HG02763 (cell line): ENCODE results near the gene CHD9NB.

ENCODE experiments used
- ATAC-seq: cut with Tn5 transposase; IDR thresholded peaks from one replicate; pipeline ENCODE4 v1.9.1; 2021; ENCODE audit warnings: mild to moderate bottlenecking, moderate library complexity; ENCODE audit not compliant: unreplicated experiment

The CHD9NB gene

GRCh38 chr16:53052519-53053501 is at the start of gene CHD9NB:
Gene CHD9NB (minus strand): TSS chr16:53052897. CDS start chr16:53044158, 8,739 bp downstream.
- no peak for ATAC-seq

GRCh38 chr16:53100889-53101288 is 48.2 kb upstream of the CHD9NB start:
- no peak for ATAC-seq

DNA sequence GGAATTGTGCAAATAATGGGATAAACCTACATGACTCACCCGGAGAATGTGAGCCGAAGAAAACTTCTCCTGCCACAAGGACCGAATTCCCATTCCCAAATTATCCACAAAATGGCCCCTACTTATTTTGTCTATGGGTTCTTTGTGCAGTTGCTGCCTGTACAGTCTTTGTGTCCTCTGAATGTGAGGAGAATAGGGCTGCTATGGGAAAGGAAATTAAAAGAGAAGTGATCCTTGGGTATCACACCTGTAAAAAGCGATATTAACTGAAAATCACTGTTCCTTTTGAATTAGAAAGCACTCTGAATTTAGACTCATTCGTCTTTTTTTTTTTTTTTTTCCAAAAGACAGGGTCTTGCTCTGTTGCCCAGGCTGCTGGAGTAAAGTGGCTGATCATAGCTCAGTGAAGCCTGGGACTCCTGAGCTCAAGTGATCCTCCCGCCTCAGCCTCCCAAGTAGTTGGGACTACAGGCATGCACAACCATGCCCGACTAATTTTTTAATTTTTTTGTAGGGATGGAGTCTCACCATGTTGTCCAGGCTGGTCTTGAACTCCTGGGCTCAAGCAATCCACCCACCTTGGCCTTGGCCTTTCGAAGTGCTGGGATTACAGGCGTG is 47.5 kb upstream of the CHD9NB start:
- ATAC-seq, result no peak

DNA sequence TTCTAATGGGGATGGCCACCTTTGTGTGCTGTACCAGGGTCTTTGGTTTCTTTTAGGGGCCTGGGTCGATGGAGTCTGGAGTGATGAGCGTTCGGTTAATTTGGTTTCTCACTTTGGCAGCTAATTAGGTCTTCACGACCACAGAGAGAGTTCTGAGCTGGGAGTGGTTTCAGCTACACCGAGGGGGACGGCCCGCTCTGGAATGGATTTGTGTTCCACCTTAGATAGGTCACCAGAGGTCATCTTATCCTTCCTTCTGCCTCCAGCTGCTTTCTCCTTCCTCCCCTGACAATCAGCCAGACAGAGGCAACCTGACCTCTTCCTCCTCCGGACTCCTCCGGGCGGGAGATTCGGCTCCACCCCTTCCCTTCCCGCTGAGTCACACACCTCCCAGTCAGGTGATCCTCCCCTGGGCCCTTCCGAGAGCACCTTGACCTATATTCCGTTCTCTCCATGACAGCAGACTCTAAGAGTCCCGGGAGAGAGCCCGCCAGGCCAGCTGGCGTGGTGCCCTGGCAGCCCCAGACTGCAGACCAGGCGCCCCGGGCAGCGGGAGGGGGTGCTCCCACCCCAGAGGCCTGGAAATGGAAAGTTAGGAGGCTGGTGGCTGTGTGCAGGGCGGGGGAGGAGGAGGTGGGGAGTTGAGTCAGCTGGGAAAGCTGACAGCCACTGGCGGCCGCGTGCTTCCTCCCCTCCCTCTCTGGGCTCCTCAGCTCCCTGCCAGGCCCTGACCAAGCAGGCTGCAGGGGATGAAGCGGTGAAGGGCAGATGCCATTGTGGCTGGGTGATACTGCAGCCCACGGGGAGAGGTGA is 46.8 kb upstream of the CHD9NB start:
- peak; percentile 51 for ATAC-seq

GRCh38 chr16:53098526-53099317 is 46.0 kb upstream of the CHD9NB start:
- ATAC-seq, result peak; percentile 57

GRCh38 chr16:53097190-53097589 is 44.5 kb upstream of the CHD9NB start:
- no peak for ATAC-seq

- peak; percentile 44 for ATAC-seq
Observed at GRCh38 chr16:53094013-53094630, 41.4 kb upstream of the CHD9NB start.

- no peak for ATAC-seq
Observed at GRCh38 chr16:53093162-53093744, 40.6 kb upstream of the CHD9NB start.

DNA sequence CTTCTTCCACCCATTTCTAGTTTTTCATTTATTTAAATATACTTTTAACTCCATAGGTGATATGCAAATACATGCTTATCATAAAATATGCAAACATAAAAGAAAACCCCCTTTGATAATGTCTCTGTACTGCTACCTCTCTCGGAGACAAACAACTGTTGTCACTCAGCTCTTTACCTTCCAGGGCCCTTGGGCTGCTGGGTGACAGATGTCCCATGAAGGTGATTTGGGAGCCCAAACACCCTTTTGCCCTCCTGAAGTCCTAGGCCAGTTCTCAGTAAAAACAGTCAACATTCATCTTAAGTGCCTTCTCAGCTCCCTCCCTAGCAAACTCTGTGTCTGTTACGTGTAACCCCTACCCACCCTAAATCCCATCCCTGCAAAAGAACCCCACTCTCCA is 39.6 kb upstream of the CHD9NB start:
- ATAC-seq, result no peak

GRCh38 chr16:53091466-53092211 is 38.9 kb upstream of the CHD9NB start:
- peak; percentile 51 for ATAC-seq

GRCh38 chr16:53090591-53091411 is 38.1 kb upstream of the CHD9NB start:
- ATAC-seq, result peak; percentile 44

DNA sequence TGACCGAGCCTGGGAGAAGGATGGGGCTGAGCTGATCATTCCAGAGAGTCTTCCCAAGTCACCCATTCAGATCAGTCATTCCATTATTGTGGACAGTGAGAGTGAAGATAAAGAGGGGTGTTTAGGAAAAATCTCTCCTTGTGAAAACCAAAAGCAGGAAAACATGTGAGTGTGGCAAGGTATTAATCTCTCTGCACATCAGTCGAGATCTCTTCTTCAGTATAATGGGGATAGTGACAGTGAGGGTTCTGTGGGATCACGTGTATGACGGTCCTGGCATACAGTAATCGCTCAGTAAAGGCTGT is 37.5 kb upstream of the CHD9NB start:
- no peak for ATAC-seq

- no peak for ATAC-seq
Observed at GRCh38 chr16:53089434-53090285, 37.0 kb upstream of the CHD9NB start.

DNA sequence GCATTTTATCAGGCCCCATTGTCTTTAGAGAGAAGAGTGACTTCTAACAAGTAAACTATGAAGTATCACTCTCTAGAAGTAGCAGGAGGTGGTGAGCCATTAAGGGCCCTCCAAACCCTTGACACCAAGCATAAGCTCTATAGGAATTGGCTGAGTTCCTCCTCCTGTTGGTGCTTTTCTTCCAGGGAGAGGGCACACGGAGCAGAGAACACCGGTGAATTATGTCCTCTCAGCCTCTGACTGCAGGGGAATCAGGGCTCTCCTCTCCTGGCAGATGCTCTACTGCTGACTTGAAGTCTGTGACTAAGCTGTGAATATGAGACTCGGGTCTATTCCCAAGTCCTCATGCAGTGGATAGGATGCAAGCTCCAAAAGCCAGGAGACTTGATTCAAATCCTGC is 34.4 kb upstream of the CHD9NB start:
- no peak for ATAC-seq

- ATAC-seq, result no peak
Observed at GRCh38 chr16:53085931-53086421, 33.3 kb upstream of the CHD9NB start.

GRCh38 chr16:53085369-53085843 is 32.7 kb upstream of the CHD9NB start:
- no peak for ATAC-seq

DNA sequence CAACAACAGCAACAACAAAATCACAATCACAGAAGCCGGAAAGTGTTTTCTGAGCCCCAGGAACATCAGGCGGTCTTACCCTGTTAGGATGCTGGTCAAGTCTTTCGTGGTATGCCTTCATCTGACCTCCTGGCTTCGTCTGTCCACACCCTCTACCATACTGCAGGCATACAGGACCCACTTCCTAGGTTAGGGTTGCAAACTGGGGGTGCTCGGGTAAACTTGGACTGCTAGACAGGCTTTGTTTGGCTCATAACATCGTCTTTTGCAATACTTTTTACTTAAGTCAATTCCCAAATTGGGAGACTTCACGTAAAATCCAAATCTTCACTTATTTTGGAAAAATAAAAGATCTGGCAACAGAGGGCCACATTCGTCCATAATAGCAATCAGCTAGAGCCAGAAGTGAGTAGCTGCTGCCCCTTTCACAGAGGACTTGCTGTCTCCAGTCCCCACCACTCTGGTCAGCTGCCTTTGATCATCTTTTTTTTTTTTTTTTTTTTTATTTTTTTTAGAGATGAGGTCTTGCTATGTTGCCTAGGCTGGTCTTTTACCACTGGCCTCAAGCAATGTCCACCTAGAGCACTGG is 32.1 kb upstream of the CHD9NB start:
- ATAC-seq, result no peak
